ENCODE measurements around the gene GINS2. TPM values are rescaled to one million over a fixed set of nuclear protein-coding genes. Genes with fewer than 3 reads are reported as not detected.

Gene GINS2
- total and polyA plus RNA-seq, 2 of the 4 experiments (the other 2 are of a cell fraction) = 12.0 to 13.4 TPM

DNA sequence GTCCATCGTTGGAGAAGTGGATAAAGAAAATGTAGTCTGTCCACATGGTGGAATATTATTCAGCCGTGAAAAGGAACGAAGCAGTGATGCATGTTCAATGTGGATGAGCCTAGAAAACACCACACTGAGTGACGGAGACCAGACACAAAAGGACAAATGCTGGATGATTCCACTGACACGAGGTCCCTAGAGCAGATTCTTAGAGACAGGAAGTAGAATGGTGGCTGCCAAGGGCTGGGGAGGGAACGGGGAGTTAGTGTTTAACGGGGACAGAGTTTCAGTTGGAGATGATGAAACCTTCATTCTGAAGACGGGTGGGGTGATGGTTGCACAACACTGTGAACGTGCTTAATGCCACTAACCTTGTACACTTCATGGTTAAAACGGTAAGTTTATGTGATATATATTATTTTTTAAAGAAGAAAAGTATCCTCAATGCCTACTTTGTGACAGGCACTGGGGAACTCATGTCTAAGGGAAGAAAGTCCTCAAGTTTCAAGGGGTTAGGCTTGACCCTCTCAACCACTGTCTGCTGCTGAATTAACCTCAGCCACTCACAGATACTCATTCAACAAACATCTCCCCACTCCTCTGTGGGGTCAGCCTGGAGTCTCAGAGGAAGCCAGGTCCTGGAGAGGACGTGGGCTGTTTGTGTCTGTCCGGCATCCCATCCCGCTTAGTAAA, 44.5 kb upstream of the GINS2 start:
- Histone ChIP-seq H3K56ac (ENCODE audit: extremely low read depth, insufficient read depth, low read length) (no peak overlapping the region), H2BK120ac (ENCODE audit: low read depth, low read length) (no peak overlapping the region), H4K20me1 (ENCODE audit: insufficient read depth, low read length) (no peaks in the 10 kb centered on the region; the same call in 1 of the 2 replicates), H2AK9ac (replicated peaks; ENCODE audit: low read depth, low read length, poor library complexity) (no peak overlapping the region), H2AK5ac (ENCODE audit: low read depth, low read length) (no peak overlapping the region), H3K36me3 (ENCODE audit: control insufficient read depth, insufficient read depth, low read length) (no peaks in the 10 kb centered on the region), H2AFZ (replicated peaks; ENCODE audit: low read length, poor library complexity) (peak overlapping the region; percentile 18), H3K4ac (ENCODE audit: low read depth, low read length) (no peak overlapping the region), H3K4me3 (ENCODE audit: insufficient read depth, low read depth, low read length) (no peak overlapping the region), H3K27me3 (ENCODE audit: control insufficient read depth, insufficient read depth, low read length) (no peaks in the 10 kb centered on the region), H3K4me1 (ENCODE audit: control insufficient read depth, insufficient read depth, low read length) (no peaks in the 10 kb centered on the region), H2BK5ac (ENCODE audit: low read depth, low read length, poor library complexity, severe bottlenecking) (no peak overlapping the region), H3K4me2 (ENCODE audit: low read depth, low read length) (no peak overlapping the region), H2BK20ac (ENCODE audit: low read depth, low read length) (no peak overlapping the region), H3K9me3 (ENCODE audit: control insufficient read depth, insufficient read depth, low read length) (no peaks in the 10 kb centered on the region), H3K9me1 (ENCODE audit: insufficient read depth, low read length) (peaks cover 10% of the 10 kb centered on the region), H2BK15ac (ENCODE audit: low read depth, low read length) (no peak overlapping the region), H3K9ac (ENCODE audit: low read depth, low read length) (no peak overlapping the region), H3K27ac (ENCODE audit: insufficient read depth, low read length) (no peak overlapping the region), H4K91ac (ENCODE audit: insufficient read depth, low read depth, low read length) (no peak overlapping the region; the same call in 1 of the 2 replicates), H3K79me1 (ENCODE audit: low read depth in 1 of 2, low read length in 2 of 2) (peaks cover 6 to 23% of the 10 kb centered on the region in 2 experiments), H3K23ac (ENCODE audit: low read depth, low read length) (no peak overlapping the region), H4K5ac (ENCODE audit: low read depth, low read length) (no peak overlapping the region), H3K14ac (replicated peaks; ENCODE audit: low read depth, low read length) (no peak overlapping the region), H3K18ac (ENCODE audit: low read depth, low read length) (no peak overlapping the region), H4K8ac (ENCODE audit: low read depth in 2 of 2, low read length in 2 of 2) (no peak overlapping the region)
- no peak for TF ChIP-seq RAD21 (IDR thresholded peaks at IDR 0.05; ENCODE audit: low read length)
- TF ChIP-seq, protein P1, sequence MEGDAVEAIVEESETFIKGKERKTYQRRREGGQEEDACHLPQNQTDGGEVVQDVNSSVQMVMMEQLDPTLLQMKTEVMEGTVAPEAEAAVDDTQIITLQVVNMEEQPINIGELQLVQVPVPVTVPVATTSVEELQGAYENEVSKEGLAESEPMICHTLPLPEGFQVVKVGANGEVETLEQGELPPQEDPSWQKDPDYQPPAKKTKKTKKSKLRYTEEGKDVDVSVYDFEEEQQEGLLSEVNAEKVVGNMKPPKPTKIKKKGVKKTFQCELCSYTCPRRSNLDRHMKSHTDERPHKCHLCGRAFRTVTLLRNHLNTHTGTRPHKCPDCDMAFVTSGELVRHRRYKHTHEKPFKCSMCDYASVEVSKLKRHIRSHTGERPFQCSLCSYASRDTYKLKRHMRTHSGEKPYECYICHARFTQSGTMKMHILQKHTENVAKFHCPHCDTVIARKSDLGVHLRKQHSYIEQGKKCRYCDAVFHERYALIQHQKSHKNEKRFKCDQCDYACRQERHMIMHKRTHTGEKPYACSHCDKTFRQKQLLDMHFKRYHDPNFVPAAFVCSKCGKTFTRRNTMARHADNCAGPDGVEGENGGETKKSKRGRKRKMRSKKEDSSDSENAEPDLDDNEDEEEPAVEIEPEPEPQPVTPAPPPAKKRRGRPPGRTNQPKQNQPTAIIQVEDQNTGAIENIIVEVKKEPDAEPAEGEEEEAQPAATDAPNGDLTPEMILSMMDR (conservative IDR thresholded peaks at IDR 0.05; ENCODE audit: low read depth, low read length) = no peak
- no peak for TF ChIP-seq FOS (IDR thresholded peaks at IDR 0.05; ENCODE audit: low read depth, low read length)
- peak; percentile 77 for TF ChIP-seq CEBPB (IDR thresholded peaks at IDR 0.05; ENCODE audit: low read depth, low read length)
- TF ChIP-seq MAFK (IDR thresholded peaks at IDR 0.05; ENCODE audit: low read depth, low read length) = no peak
- no peak for TF ChIP-seq BHLHE40 (IDR thresholded peaks at IDR 0.05; ENCODE audit: low read depth, low read length)
- TF ChIP-seq, protein P2, sequence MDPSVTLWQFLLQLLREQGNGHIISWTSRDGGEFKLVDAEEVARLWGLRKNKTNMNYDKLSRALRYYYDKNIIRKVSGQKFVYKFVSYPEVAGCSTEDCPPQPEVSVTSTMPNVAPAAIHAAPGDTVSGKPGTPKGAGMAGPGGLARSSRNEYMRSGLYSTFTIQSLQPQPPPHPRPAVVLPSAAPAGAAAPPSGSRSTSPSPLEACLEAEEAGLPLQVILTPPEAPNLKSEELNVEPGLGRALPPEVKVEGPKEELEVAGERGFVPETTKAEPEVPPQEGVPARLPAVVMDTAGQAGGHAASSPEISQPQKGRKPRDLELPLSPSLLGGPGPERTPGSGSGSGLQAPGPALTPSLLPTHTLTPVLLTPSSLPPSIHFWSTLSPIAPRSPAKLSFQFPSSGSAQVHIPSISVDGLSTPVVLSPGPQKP (IDR thresholded peaks at IDR 0.05; ENCODE audit: borderline replicate concordance, low read depth, low read length) = no peak
- CTCF ChIA-PET = no interaction called here
- dilution Hi-C loops (cut with HindIII; ENCODE audit: low sequenced_read_pairs, unreplicated experiment) = no loop called here
- WGBS, 2 experiments (ENCODE audit: extremely low coverage in 2 of 2, insufficient read length in 1 of 2) = 91% methylated on average over 7 of the region's 13 CpGs; no CpG with 5 or more reads in 1 of the 2 experiments
- intact Hi-C loops (cut with micrococcal nuclease) = no loop called here
- no peak for ATAC-seq (ENCODE audit: low read depth)
- POLR2A ChIA-PET (ENCODE audit: unreplicated experiment) = no interaction called here
- no peak for DNase-seq
- in situ Hi-C loops (cut with MboI; ENCODE audit: low sequenced_read_pairs) = no loop called here
- no TSS peak for BruUV-seq (replicated peaks)
